Measurements from ENCODE around the gene TMEFF1.

TMEFF1 gene

GRCh38 chr9:100448266-100448665 lies 24.7 kb upstream of the TMEFF1 start:
- no peak for DNase-seq

GRCh38 chr9:100449420-100449819 lies 23.5 kb upstream of the TMEFF1 start:
- DNase-seq, result no peak

GRCh38 chr9:100452894-100453293 lies 20.1 kb upstream of the TMEFF1 start:
- no peak for DNase-seq

GRCh38 chr9:100455470-100455869 lies 17.5 kb upstream of the TMEFF1 start:
- peak; percentile 19 for DNase-seq

- no peak for DNase-seq
Measured at GRCh38 chr9:100457517-100457916, 15.4 kb upstream of the TMEFF1 start.

- DNase-seq, result no peak
Measured at GRCh38 chr9:100459963-100460362, 13.0 kb upstream of the TMEFF1 start.

GRCh38 chr9:100465274-100465673 lies 7.7 kb upstream of the TMEFF1 start:
- DNase-seq, result no peak

GRCh38 chr9:100465761-100466160 lies 7.2 kb upstream of the TMEFF1 start:
- peak; percentile 78 for DNase-seq

- DNase-seq, result peak; percentile 62
Measured at GRCh38 chr9:100466171-100466828, 6.6 kb upstream of the TMEFF1 start.

- DNase-seq, result no peak
Measured at GRCh38 chr9:100466829-100467221, 6.1 kb upstream of the TMEFF1 start.

- DNase-seq, result no peak
Measured at GRCh38 chr9:100468041-100468440, 4.9 kb upstream of the TMEFF1 start.

- DNase-seq, result peak; percentile 47
Measured at GRCh38 chr9:100472268-100472667, 681 bp upstream of the TMEFF1 start.

- peak; percentile 88 for DNase-seq
Measured at GRCh38 chr9:100473276-100474081, 530 bp downstream of the TMEFF1 start.

- DNase-seq, result peak; percentile 68
Measured at GRCh38 chr9:100474082-100474923, 1.4 kb downstream of the TMEFF1 start.

- DNase-seq, result peak; percentile 47
Measured at GRCh38 chr9:100474924-100475276, 2.0 kb downstream of the TMEFF1 start.

GRCh38 chr9:100477241-100477640 lies 4.3 kb downstream of the TMEFF1 start:
- no peak for DNase-seq

GRCh38 chr9:100478192-100478591 lies 5.2 kb downstream of the TMEFF1 start:
- no peak for DNase-seq

- no peak for DNase-seq
Measured at GRCh38 chr9:100479820-100480219, 6.9 kb downstream of the TMEFF1 start.

- no peak for DNase-seq
Measured at GRCh38 chr9:100485196-100485595, 12.2 kb downstream of the TMEFF1 start.

- no peak for DNase-seq
Measured at GRCh38 chr9:100486479-100487176, 13.7 kb downstream of the TMEFF1 start.

GRCh38 chr9:100488177-100488576 lies 15.2 kb downstream of the TMEFF1 start:
- no peak for DNase-seq

- DNase-seq, result no peak
Measured at GRCh38 chr9:100489836-100490235, 16.9 kb downstream of the TMEFF1 start.

- no peak for DNase-seq
Measured at GRCh38 chr9:100492952-100493351, 20.0 kb downstream of the TMEFF1 start.
